ENCODE results near the gene MRPL52.
A peak's percentile ranks its signal among the peaks of the same experiment; 100 is the strongest.
"Not testable (repeated sequence)": the region's sequence is repeated elsewhere in the genome, so short reads cannot be mapped to it uniquely, and the experiment has no call there.

MRPL52 gene

DNA sequence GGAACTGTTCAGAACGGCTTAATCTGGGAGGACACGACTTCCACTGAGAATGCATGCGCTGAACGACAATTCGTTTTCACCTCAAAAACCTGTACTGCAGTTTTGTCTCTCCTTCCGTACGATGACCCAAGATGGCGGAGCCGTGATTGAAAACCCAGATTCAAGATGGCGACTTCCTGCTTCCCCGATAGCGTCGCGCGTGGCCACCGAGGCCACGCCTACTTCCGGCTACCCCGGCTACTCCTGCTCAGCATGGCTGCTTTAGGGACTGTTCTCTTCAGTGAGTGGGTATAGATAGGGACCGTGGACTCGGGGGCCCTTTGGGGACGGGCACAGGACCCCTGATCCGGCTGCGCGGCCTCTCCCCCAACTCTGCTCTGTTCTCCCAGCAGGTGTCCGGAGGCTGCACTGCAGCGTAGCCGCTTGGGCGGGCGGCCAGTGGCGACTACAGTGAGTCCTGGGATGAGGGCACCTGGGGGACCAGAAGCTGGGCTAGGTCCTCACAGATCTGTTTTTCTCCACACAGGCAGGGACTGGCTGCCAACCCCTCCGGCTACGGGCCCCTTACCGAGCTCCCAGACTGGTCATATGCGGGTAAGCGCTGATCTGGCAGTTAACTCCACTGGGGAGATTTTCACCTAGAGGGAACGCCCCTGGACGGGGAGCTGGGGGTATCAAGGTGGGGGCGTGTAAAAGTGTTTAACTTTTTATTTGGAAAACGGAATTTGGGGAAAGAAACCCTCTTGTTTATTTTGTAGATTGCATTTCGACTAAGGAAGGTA, at the start of gene MRPL52:
Gene MRPL52, plus strand, starts transcription at position 227 of the 782 bp plus-strand sequence. Its CDS starts 26 bp downstream, at position 253.
- DNase-seq (ENCODE audit: low read depth in 2 of 2): peak; percentile 73 to 82

DNA sequence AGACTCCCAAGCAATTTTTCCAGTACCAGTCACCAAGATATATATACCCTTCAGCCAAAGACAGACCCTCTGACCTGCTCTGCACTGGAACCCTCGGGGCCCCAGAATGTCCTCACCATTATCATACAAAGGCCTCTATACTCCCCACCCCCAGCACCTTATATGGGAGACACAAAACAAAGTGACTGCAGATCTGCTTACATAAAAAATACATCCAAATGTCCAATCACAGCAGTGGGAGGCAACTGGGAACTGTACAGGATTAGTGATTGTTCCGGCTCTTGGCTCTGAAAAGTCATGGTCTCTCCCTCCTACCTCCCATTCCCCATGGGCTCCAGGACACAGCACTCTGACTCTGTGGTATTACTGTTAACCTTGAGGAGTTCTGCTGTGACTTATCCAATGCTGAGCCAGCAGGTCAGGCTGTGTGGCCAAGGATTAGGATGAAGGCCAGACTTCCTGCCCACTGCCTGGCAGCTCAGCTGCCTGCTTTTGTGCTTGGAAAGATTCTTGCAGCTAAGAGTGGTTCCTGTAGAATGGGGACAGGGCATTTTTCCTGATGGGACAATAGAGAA, 49.5 kb upstream of the MRPL52 start:
- no peak for DNase-seq (ENCODE audit: low read depth in 2 of 2)

DNA sequence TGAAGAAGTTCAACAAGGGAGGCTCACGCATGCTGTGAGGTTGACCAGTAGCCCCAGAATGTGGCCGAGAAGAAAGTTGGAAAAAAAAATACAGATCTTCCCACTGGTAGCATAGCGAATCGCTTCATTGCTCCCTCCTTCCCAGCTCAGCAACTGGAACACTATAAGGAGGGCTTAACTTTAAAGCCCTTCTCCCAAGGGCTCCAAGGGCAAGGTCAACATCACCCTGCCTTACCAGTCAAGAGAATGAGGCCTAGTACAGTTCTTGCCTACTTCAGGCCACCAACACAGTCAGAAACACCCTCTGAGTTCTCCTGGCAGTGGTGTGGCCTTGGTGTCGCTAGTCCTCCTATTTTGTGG, 48.8 kb upstream of the MRPL52 start:
- no peak for DNase-seq (ENCODE audit: low read depth in 2 of 2)

DNA sequence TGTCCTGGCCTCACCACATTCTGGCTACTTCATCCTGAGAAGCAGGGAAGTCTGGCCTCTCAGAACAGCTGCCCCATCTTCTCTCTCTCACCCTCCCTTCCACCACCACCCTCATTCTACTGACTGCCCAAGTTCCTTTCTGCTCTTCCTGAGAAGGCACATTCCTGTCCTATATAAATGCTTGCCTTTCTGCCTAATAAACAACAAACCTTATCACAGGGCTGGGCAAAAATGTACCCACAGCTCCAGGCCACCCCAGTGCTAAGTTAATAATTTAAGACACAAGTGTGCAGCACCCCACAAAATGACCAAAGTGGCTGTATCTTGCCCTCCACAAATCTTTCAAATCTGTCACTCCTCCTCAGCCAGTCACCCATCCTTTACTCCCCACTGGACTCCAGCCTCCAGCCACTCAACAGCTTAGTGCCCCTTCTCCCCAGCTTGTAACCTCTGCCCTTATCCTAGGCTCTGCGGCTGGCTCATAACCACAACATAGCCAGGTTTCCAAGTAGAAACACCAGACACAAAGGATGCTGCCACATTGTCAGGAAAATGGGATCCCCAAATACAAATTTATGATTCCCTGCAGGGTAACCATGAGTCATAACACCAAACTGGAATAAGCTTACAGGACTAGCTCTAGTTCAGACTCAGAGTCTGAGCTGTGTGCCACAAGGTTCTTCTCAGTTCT, 48.2 kb upstream of the MRPL52 start:
- DNase-seq (ENCODE audit: low read depth in 2 of 2): no peak

DNA sequence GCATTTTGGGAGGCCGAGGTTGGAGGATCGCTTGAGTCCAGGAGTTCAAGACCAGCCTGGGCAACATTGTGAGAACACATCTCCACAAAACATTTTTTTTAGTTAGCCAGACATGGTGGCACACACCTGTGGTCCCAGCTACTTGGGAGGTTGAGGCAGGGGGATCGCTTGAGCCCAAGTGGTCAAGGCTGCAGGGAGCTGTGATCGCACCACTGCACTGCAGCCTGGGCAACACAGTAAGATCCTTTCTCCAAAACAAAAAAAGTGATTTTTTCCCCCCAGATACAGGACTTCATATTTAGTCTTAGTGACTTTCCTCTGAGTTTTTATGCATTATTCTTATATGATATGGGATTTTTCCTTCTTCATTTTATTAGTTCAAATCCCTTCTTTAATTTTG, 43.0 kb upstream of the MRPL52 start:
- no peak for DNase-seq (ENCODE audit: low read depth in 2 of 2)

DNA sequence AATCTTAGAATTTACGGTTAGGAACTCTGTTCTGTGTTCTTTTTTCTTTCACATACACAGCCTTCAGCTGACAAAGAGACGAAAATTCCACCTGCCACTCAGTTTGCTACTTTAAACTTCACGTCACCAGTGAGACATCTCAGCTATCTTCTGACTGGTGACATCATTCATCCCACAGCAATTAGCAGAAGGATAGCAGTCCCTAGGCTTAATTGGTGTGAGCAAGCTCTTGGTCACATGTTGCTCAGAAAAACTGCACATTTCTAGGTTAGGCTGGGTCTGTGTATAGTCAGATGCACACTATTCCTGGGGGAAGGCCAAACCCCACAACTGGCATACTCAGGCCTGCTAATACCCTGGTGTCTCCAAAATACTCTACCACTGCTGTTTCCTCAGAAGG, 38.4 kb upstream of the MRPL52 start:
- DNase-seq (ENCODE audit: low read depth in 2 of 2): no peak

DNA sequence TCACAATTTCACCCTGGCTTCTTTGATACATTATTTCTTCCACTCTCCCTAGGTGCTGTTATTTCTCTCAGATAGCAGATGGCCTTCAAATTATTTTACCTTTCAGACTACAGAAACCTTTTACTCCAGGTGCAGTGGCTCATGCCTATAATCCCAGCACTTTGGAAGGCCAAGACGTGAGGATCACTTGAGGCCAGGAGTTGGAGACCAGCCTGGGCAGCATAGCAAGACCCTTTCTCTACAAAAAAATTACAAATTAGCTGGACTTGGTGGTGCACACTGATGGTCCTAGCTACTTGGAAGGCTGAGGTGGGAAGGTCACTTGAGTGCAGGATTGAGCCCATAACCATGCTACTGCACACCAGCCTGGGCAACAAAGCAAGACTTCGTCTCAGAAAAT, 37.5 kb upstream of the MRPL52 start:
- no peak for DNase-seq (ENCODE audit: low read depth in 2 of 2)

DNA sequence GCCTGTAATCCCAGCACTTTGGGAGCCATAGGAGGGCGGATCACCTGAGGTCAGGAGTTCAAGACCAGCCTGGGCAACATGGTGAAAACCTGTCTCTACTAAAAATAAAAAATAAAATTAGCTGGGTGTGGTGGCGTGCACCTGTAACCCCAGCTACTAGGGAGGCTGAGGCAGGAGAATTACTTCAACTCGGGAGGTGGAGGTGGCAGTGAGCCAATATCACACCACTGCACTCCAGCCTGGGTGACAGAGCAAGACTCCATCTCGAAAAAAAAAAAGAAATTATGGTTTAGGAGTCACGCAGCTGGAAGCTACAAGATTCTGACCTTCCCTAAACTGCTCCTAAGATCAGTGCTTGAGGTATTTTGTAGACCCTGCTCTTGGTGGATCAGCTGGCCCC, 36.1 kb upstream of the MRPL52 start:
- DNase-seq (ENCODE audit: low read depth in 2 of 2): not testable (repeated sequence)

DNA sequence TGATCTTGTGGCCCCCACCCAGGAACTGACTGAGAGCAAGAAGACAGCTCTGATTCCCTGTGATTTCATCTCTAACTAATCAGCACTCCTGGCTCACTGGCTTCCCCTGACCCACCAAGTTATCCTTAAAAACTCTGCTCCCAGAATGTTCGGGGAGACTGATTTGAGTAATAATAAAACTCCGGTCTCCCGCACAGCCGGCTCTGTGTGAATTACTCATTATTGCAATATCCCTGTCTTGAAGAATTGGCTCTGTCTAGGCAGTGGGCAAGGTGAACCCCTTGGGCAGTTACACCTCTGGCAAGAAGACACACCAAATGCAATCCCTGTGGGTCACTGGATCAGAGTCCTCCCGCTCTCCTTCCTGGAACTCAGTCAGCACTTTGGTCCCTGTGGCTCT, 35.7 kb upstream of the MRPL52 start:
- DNase-seq (ENCODE audit: low read depth in 2 of 2): no peak

DNA sequence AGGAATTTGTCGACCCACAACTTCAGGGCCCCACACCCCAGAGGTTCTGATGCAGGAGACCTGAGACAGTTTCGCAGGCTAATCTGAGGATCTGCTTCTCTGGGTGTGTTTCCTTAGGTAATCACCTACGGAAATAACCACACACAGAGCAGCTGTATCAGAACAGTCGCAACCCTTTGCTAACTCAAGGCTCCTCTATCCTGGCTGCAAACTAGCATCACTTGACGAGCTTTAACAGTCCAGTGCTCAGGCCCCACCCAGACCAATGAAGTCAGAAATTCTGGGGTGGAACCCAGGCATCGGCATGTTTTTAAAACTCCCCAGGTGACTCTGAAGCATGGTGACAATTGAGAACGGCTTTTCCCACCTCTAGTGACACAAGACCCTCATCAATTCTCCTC, 35.1 kb upstream of the MRPL52 start:
- no peak for DNase-seq (ENCODE audit: low read depth in 2 of 2)

DNA sequence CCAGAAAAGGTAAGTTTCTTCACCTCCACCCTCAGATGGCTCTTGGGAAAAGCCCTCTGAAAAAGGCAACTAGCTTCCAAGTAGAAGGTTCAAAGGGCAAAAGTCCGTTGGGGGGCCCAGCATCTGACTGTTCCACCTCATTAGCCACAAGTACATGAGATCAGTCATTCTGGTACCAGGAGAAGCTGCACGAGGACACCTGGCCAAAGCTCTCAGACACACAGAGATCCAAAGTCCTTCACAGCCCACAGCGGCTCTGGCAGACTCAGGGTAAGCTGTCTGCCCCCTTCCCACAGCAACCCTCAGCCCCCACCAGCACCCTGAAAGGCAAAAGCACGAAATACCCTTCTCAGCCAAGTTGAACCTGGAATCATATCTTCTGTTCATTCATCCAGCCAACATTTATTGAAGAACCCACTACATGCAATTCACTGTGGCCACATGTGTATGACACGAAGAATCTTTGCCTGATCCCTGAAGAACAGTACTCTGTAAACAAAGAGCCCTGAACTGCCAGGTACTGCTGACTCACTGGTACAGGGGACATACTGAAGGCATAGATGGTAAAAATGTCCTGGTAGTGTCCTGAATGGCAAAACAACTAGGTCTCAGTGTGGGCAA, 33.5 kb upstream of the MRPL52 start:
- DNase-seq (ENCODE audit: low read depth in 2 of 2): no peak

DNA sequence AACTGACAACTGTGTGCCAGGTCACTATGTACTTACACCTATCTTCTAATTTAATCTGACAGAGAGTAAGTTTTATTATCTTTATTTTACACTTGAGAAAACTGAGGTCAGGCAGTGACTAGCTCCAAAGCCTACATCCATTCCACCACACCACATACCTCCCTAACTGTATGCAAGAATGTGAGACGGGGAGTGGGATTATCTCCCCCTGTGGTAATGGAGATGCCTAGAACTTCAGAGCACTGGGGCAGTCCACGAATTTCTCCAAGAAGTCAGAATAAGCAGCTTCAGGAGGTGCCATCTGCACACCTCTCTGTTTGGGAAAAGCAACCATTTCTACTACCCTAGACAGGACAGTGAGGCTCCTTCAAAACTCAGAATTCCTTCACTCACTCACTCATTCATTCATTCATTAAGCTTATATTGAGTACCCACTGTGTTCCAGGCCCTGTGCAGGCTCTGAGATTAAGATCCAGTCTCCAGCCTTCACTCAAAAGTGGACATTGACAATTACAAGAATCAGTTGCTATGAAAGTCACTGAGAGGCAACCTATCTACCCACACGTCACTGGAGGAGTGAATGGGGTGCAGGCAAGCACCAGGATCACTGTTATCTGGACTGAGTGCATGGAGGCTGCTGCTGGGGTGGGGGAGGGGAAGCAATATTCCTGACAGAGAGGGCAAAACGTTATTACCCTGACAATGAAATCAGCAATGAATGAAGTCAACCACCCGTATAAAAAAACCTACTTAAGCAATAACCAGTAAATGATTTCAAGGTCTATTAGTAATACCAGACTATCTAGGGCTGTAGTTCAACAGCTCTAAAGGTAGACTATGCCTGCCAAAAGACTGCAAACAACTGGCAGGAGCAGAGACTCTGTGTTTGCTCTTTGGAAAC, 32.4 kb upstream of the MRPL52 start:
- DNase-seq (ENCODE audit: low read depth in 2 of 2): no peak

DNA sequence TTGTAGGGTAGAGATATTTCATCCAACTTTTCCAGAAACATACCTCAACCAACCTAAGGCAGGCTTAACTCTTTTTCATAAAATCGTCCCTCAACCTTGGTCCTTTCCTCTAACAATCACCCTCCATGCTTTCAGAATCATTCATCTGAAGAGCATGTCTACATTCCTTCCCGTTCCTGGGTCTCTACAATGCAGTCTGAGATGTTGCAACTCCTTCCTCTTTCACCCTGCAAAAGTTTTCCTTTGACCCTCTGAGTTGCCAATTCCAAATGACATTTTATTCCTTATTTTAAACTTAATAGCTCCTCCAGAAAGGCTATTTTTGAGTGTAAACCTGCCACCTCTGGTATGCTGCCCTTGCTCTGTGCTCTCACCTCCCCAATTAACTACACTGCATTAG, 31.2 kb upstream of the MRPL52 start:
- DNase-seq (ENCODE audit: low read depth in 2 of 2): no peak

DNA sequence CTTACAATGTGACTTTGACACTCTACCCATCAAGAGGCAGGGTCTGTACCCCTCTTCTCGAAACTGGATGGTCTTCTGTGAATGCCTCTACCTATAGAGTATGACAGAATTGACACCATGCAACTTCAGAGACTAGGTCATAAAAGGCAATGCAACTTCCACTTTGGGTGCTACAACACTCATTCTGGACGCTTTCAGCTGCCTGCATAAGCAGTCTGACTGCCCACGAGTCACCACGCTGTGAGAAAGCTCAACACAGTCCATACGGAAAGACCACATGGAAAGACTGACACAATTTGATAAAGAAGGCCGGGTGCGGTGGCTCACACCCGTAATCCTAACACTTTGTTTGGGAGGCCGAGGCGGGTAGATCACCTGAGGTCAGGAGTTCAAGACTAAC, 29.3 kb upstream of the MRPL52 start:
- DNase-seq (ENCODE audit: low read depth in 2 of 2): no peak

DNA sequence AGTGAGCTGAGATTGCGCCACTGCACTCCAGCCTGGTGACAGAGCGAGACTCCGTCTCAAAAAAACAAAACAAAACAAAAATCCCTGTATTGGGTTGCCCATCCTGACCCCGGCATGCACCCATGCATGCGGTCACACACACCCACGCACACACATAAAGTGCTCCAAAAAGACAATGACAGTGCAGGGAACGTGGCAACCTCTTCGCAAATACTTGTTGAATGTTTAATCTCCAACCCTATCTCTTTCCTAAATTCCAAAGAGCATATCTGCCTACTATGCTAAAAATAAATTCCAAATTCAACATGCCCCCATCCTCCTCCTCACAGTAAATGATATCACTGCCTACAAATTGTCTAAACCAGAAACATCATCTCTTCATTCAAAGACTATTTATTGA, 28.0 kb upstream of the MRPL52 start:
- DNase-seq (ENCODE audit: low read depth in 2 of 2): no peak

DNA sequence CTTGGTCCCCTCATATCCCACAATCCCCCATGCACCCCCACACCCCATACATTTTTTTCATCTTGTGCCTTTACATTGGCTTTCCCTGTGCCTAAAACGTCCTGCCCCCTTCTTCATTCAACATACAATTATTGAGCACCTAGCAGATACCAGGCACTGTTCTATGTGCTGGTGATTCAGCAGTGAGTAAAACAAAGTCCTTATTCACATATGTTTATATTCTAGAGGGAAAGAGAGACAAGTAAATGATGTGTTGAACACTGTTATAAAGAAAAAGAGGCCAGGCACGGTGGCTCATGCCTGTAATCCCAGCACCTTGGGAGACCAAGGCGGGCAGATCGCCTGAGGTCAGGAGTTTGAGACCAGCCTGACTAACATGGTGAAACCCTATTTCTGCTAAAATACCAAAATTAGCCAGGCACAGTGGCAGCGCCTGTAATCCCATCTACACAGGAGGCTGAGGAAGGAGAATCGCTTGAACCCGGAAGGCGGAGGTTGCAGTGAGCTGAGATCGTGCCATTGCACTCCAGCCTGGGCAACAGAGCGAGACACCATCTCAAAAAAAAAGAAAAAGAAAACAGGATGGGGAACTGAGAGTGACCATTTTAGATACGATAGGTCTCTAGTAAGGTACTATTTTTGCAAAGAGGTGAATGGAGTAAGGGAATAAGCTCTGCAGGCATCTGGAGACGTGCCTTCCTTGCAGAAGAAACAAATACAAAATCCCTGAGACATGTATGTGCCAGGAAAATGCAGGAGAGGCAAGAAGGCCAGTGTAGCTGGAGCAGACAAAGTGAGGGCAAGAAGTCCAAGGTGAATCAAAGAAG, 26.6 kb upstream of the MRPL52 start:
- DNase-seq (ENCODE audit: low read depth in 2 of 2): no peak

DNA sequence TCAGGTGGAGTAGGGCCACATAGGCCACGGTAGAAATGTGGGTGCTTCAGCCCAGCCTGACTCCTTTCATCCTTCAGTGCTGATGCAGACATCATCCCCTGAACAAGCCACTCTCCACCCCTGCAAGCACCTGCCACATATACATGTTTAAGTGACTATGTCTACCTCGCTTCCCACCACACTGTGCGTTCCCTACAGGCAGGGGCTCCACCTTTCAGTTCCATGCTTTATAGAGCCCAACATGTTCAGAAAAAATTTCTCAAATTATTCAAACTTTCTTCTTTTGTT, 26.1 kb upstream of the MRPL52 start:
- DNase-seq (ENCODE audit: low read depth in 2 of 2): no peak

DNA sequence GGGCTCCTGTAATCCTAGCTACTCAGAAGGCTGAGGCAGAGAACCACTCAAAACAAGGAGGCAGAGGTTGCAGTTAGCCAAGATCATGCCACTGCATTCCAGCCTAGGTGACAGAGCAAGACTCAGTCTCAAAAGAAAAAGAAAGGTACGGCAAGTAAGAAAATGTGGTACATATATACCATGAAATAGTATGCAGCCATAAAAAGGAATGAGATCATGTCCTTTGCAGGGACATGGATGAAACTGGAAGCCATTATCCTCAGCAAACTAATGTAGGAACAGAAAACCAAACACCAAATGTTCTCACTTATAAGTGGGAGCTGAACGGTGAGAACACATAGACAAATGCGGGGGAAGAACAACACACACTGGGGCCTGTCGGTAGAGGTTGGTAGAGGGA, 24.5 kb upstream of the MRPL52 start:
- not testable (repeated sequence) for DNase-seq (ENCODE audit: low read depth in 2 of 2)

DNA sequence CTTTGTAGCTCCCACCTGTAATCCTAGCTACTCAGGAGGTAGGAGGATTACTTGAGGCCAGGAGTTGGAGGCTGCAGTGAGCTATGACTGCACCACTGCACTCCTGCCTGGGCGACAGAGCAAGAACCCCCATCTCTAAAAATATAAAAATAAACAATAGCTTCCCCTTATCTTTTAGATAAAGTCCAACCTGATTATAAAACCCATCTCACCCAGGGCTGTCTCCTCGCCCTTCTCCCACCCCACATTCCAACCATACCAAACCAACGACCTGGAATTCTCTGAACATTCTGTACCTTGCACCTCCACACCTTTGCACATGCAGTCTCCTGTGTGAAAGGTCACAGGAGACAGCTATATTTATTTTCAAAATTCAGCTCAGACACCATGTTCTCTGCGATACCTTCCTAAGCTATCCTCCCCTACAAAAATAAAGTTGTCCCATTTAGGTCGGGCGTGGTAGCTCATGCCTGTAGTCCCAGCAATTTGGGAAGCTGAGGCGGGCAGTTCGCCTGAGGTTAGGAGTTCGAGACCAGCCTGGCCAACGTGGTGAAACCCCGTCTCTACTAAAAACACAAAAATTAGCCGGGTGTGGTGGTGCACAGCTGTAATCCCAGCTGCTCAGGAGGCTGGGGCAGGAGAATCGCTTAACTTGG, 22.1 kb upstream of the MRPL52 start:
- no peak for DNase-seq (ENCODE audit: low read depth in 2 of 2)

DNA sequence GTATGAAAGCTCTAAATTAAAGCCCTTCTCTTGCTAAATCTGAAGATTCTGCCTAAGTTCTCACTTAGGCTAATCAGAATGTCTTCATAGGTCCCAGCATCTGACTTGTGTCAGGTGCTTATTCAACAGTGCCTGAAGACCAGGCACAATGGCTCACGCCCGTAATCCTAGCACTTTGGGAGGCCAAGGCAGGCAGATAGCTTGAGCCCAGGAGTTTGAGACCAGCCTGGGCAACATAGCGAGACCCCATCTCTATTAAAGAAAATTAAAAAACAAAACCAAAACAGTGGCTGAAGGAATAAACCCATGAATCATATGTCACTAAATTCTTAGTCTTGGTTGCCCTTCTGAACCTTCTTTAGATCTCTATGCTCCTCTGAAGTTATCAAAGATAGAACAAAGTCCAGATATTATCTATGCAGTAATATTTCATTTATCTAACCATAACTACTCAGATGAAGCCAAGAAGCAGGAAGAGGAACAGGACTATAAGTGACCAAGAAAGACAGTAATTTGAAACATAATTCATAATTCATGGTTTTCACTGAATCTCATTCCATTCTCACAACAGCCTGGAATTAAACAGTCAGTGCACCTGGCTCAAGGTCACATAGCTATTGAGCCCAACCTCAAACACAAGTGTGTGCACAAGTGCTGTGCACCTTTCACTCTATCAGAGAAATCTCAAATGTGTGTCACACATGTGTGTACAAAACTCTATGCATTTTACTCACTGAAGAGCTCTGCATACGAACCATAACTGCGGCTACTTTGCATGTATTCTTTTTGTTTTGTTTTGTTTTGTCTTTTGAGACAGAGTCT, 21.1 kb upstream of the MRPL52 start:
- no peak for DNase-seq (ENCODE audit: low read depth in 2 of 2)

All from stimulated activated CD8-positive, alpha-beta memory T cell treated with anti-CD3 and anti-CD28 coated beads, Interleukin-2, amount 100 ng/mL, for 48 hours (primary cell).